Upper lobe of right lung (tissue), 1 donor: ENCODE measurements around the gene IBA57. TPM values are rescaled to one million over a fixed set of nuclear protein-coding genes. Genes with fewer than 3 reads are reported as not detected.

Experiments used
- ATAC-seq: fragments of 200-7000 bp; cut with Tn5 transposase; one replicate; pipeline ENCODE4 v1.9.1; 2020; ENCODE audit warnings: mild to moderate bottlenecking, moderate library complexity
- DNase-seq: peaks from one replicate; pipeline ENCODE4 v3.0.0-alpha.2; 2020
- H3K27ac ChIP-seq: fragments of 200-600 bp; one replicate; pipeline ENCODE4 v1.8.0; 2022
- H3K27me3 ChIP-seq: fragments of 200-600 bp; one replicate; pipeline ENCODE4 v1.8.0; 2022; ENCODE audit warnings: mild to moderate bottlenecking
- H3K36me3 ChIP-seq: fragments of 200-600 bp; one replicate; pipeline ENCODE4 v1.8.0; 2022
- H3K4me1 ChIP-seq: fragments of 200-600 bp; one replicate; pipeline ENCODE4 v1.8.0; 2022
- H3K4me3 ChIP-seq: fragments of 200-600 bp; one replicate; pipeline ENCODE4 v1.8.0; 2022; ENCODE audit warnings: mild to moderate bottlenecking
- H3K9me3 ChIP-seq: fragments of 200-600 bp; one replicate; pipeline ENCODE4 v1.8.0; 2022
- CTCF ChIP-seq: fragments of 200-600 bp; IDR thresholded peaks from one replicate; pipeline ENCODE4 v1.8.0; 2022; ENCODE audit warnings: antibody characterized with exemption
- intact Hi-C: fragments of 100-400 bp; cut with DNase I; formaldehyde crosslinking; loops from one replicate; pipeline ENCODE4 v1.11.0; 2022
- total RNA-seq: library from RNA; stranded (reverse); fragmentation: NEBNext Ultra II Directional; extraction: Animal tissue kit (Norgen Biotek cat#: 25700); gene quantifications from one replicate; pipeline ENCODE4 v1.2.1, GENCODE V29; 2021
- donor health status: DM: no; HTN: yes; CAD: no; lungs with severe emphysema.

Gene IBA57
- total RNA-seq, 1 donor from 2014 or later = 13.0 TPM

- DNase-seq (peak; percentile 42), ATAC-seq (no peak)
- intact Hi-C loops = no loop called here
- Histone ChIP-seq H3K4me1 (peaks cover 6% of the 10 kb centered on the region), H3K9me3 (no peaks in the 10 kb centered on the region), H3K36me3 (no peaks in the 10 kb centered on the region), H3K27me3 (no peaks in the 10 kb centered on the region), H3K27ac (no peak overlapping the region), H3K4me3 (no peak overlapping the region)
- TF ChIP-seq CTCF = no peak
Observed at GRCh38 chr1:228156941-228157728, 8.5 kb upstream of the IBA57 start.

- intact Hi-C loops = no loop called here
- H3K9me3 ChIP-seq = no peaks in the 10 kb centered on the region
- H3K4me1 ChIP-seq = peaks cover 12% of the 10 kb centered on the region
- TF ChIP-seq CTCF = no peak
- DNase-seq (peak; percentile 53), ATAC-seq (no peak)
- no peak overlapping the region for H3K27ac ChIP-seq
- H3K27me3 ChIP-seq = no peaks in the 10 kb centered on the region
- no peak overlapping the region for H3K4me3 ChIP-seq
- H3K36me3 ChIP-seq = no peaks in the 10 kb centered on the region
Observed at GRCh38 chr1:228157729-228158126, 7.9 kb upstream of the IBA57 start.

- intact Hi-C loops = no loop called here
- no peaks in the 10 kb centered on the region for H3K36me3 ChIP-seq
- H3K27ac ChIP-seq = no peak overlapping the region
- H3K27me3 ChIP-seq = no peaks in the 10 kb centered on the region
- H3K4me1 ChIP-seq = peaks cover 18% of the 10 kb centered on the region
- TF ChIP-seq CTCF = no peak
- peak; percentile 50 for DNase-seq
- no peaks in the 10 kb centered on the region for H3K9me3 ChIP-seq
- H3K4me3 ChIP-seq = no peak overlapping the region
- ATAC-seq = no peak
Observed at GRCh38 chr1:228158151-228159007, 7.2 kb upstream of the IBA57 start.

- DNase-seq = no peak
- no peaks in the 10 kb centered on the region for H3K36me3 ChIP-seq
- H3K27ac ChIP-seq = no peak overlapping the region
- intact Hi-C loops = no loop called here
- H3K4me1 ChIP-seq = peaks cover 21% of the 10 kb centered on the region
- no peaks in the 10 kb centered on the region for H3K9me3 ChIP-seq
- TF ChIP-seq CTCF = no peak
- H3K27me3 ChIP-seq = no peaks in the 10 kb centered on the region
- no peak overlapping the region for H3K4me3 ChIP-seq
- ATAC-seq = no peak
Observed at GRCh38 chr1:228159008-228159665, 6.5 kb upstream of the IBA57 start.

- Histone ChIP-seq H3K9me3 (no peaks in the 10 kb centered on the region), H3K36me3 (no peaks in the 10 kb centered on the region), H3K27me3 (no peaks in the 10 kb centered on the region), H3K27ac (peak overlapping the region; percentile 6), H3K4me3 (no peak overlapping the region), H3K4me1 (peaks cover 21% of the 10 kb centered on the region)
- intact Hi-C loops = no loop called here
- no peak for ATAC-seq
- peak; percentile 61 for DNase-seq
- TF ChIP-seq CTCF = no peak
Observed at GRCh38 chr1:228160201-228160761, 5.3 kb upstream of the IBA57 start.
